Neural progenitor cell (in vitro differentiated cells): Measurements from ENCODE around the gene TGM4.

ENCODE experiments used
- CTCF ChIP-seq: fragments of 200-600 bp; sonication (generic); IDR thresholded peaks from 2 replicates; pipeline ENCODE4 v1.5.1; 2017; ENCODE audit warnings: antibody characterized with exemption, mild to moderate bottlenecking
- EZH2 ChIP-seq: fragments of 200-600 bp; sonication (generic); IDR thresholded peaks from 2 replicates; pipeline ENCODE4 v1.6.1; 2017; ENCODE audit warnings: antibody characterized with exemption, mild to moderate bottlenecking, moderate library complexity
- EZH2phosphoT487 ChIP-seq: fragments of 200-600 bp; sonication (generic); IDR thresholded peaks from 2 replicates; pipeline ENCODE4 v1.6.1; 2017; ENCODE audit warnings: antibody characterized with exemption

GRCh38 chr3:44903314-44903713, 28.9 kb downstream of the TGM4 start:
- TF ChIP-seq CTCF (no peak), EZH2phosphoT487 (no peak), EZH2 (no peak)
